CD14-positive monocyte (primary cell): Measurements from ENCODE around the gene PREP. TPM values are rescaled to one million over a fixed set of nuclear protein-coding genes. Genes with fewer than 3 reads are reported as not detected.

ENCODE experiments used
- DNase-seq, 3 donors: peaks; one replicate each; pipeline ENCODE4 v3.0.0-alpha.2; 2011 to 2022
- H2AFZ ChIP-seq: 2 replicates; pipeline ENCODE4 v1.6.0; 2012; ENCODE audit warnings: mild to moderate bottlenecking, low read depth, low read length, inconsistent platforms; ENCODE audit not compliant: insufficient read depth, poor library complexity, severe bottlenecking
- H3K27ac ChIP-seq, 2 donors: 1 replicate in 1 of 2; 2 replicates in 1 of 2; pipeline ENCODE4 v1.5.1; 2012 to 2013; ENCODE audit warnings: low read length in 2 of 2, control low read depth in 1 of 2, inconsistent platforms in 1 of 2, low read depth in 1 of 2, mild to moderate bottlenecking in 1 of 2
- H3K27me3 ChIP-seq, 2 donors: one replicate each; pipeline versions ENCODE4 v1.6.0 to v1.6.1; 2011 to 2013; ENCODE audit warnings: low read length in 2 of 2; ENCODE audit not compliant: control insufficient read depth in 2 of 2, insufficient read depth in 2 of 2
- H3K36me3 ChIP-seq, 2 donors: replicated peaks in 1 of 2; 1 replicate in 1 of 2; 2 replicates in 1 of 2; pipeline versions ENCODE4 v1.5.1 to v1.6.1; 2012 to 2013; ENCODE audit warnings: low read length in 2 of 2, control low read depth in 1 of 2, inconsistent platforms in 1 of 2, mild to moderate bottlenecking in 1 of 2; ENCODE audit not compliant: insufficient read depth in 2 of 2, control insufficient read depth in 1 of 2
- H3K4me1 ChIP-seq, 2 donors: 1 replicate in 1 of 2; 2 replicates in 1 of 2; pipeline versions ENCODE4 v1.5.1 to v1.6.1; 2012 to 2013; ENCODE audit warnings: low read length in 2 of 2, control low read depth in 1 of 2, inconsistent platforms in 1 of 2, mild to moderate bottlenecking in 1 of 2, moderate library complexity in 1 of 2; ENCODE audit not compliant: insufficient read depth in 2 of 2, control insufficient read depth in 1 of 2
- H3K4me2 ChIP-seq: replicated peaks from 2 replicates; pipeline ENCODE3; 2012; ENCODE audit warnings: low read length, moderate library complexity, mild to moderate bottlenecking; ENCODE audit not compliant: poor library complexity, severe bottlenecking; ENCODE audit errors: extremely low read depth
- H3K4me3 ChIP-seq, 3 experiments: fragments of 200-600 bp in 1 of 3; sonication (generic) in 1 of 3; replicated peaks in 1 of 3; 1 replicate in 2 of 3; 2 replicates in 1 of 3; pipeline ENCODE4 v1.5.1; 2011 to 2013; ENCODE audit warnings: low read length in 3 of 3, mild to moderate bottlenecking in 3 of 3, control low read depth in 2 of 3, low read depth in 2 of 3, inconsistent platforms in 1 of 3, moderate library complexity in 1 of 3
- H3K79me2 ChIP-seq: 2 replicates; pipeline ENCODE4 v1.6.0; 2012; ENCODE audit warnings: mild to moderate bottlenecking, control low read depth, inconsistent platforms, low read length, moderate library complexity; ENCODE audit not compliant: insufficient read depth
- H3K9ac ChIP-seq: 2 replicates; pipeline ENCODE4 v1.6.0; 2017; ENCODE audit warnings: low read length, mild to moderate bottlenecking; ENCODE audit not compliant: insufficient read depth, poor library complexity, severe bottlenecking
- H3K9me3 ChIP-seq, 2 donors: replicated peaks in 1 of 2; 1 replicate in 1 of 2; 2 replicates in 1 of 2; pipeline versions ENCODE4 v1.5.1 to v1.6.1; 2012 to 2013; ENCODE audit warnings: low read length in 2 of 2, control low read depth in 1 of 2; ENCODE audit not compliant: control insufficient read depth in 1 of 2, insufficient read depth in 1 of 2
- H4K20me1 ChIP-seq: 2 replicates; pipeline ENCODE4 v1.6.0; 2012; ENCODE audit warnings: mild to moderate bottlenecking, low read length, control low read depth, moderate library complexity; ENCODE audit not compliant: insufficient read depth
- H3K27ac Mint-ChIP-seq, 7 donors: one replicate each; pipeline ENCODE4 v1.8.0; 2020; ENCODE audit warnings: mild to moderate bottlenecking in 7 of 7, mixed read lengths in 7 of 7, moderate library complexity in 6 of 7, inconsistent platforms in 2 of 7
- H3K27me3 Mint-ChIP-seq, 3 donors: one replicate each; pipeline ENCODE4 v1.8.0; 2021 to 2022; ENCODE audit warnings: low read depth in 3 of 3, mild to moderate bottlenecking in 3 of 3, mixed read lengths in 3 of 3, moderate library complexity in 3 of 3, inconsistent platforms in 1 of 3
- H3K36me3 Mint-ChIP-seq, 2 donors: one replicate each; pipeline ENCODE4 v1.8.0; 2020; ENCODE audit warnings: mixed read lengths in 2 of 2, inconsistent platforms in 1 of 2, mild to moderate bottlenecking in 1 of 2
- H3K4me1 Mint-ChIP-seq: one replicate; pipeline ENCODE4 v1.8.0; 2020; ENCODE audit warnings: mild to moderate bottlenecking, mixed read lengths
- H3K4me3 Mint-ChIP-seq, 2 donors: one replicate each; pipeline ENCODE4 v1.8.0; 2020; ENCODE audit warnings: mild to moderate bottlenecking in 2 of 2, mixed read lengths in 2 of 2, moderate library complexity in 1 of 2
- H3K9me3 Mint-ChIP-seq, 7 donors: one replicate each; pipeline ENCODE4 v1.8.0; 2020 to 2022; ENCODE audit warnings: mixed read lengths in 7 of 7, mild to moderate bottlenecking in 6 of 7, moderate library complexity in 6 of 7, inconsistent platforms in 2 of 7
- CTCF ChIP-seq: fragments of 200-600 bp; IDR thresholded peaks from one replicate; pipeline ENCODE4 v1.8.0; 2022; ENCODE audit warnings: antibody characterized with exemption, mild to moderate bottlenecking
- whole genome bisulfite sequencing: methylation state at CpG from one replicate; pipeline ENCODE4 v1.1.5; 2013; ENCODE audit warnings: missing lambda C conversion rate; ENCODE audit not compliant: insufficient coverage; 5-methylcytosine and 5-hydroxymethylcytosine counted together
- intact Hi-C, 2 donors: fragments of 100-400 bp; cut with micrococcal nuclease; formaldehyde crosslinking; loops; one replicate each; pipeline versions ENCODE4 v1.15.0 to v1.15.1; 2023
- polyA plus RNA-seq, 3 donors: library from polyadenylated mRNA; depleted of rRNA in 1 of 3; unstranded in 2 of 3; stranded (reverse) in 1 of 3; fragments of 300-500 nt in 2 of 3; fragments of >200 nt in 1 of 3; fragmentation: Illumina TruSeq in 2 of 3; gene quantifications; 1 replicate in 2 of 3; 2 replicates in 1 of 3; pipeline ENCODE4 v1.2.3, GENCODE V29; 2012 to 2021

PREP gene
- polyA plus RNA-seq, 3 donors, result 21.4 to 40.8 (median 30.7) TPM

- TF ChIP-seq CTCF, result no peak
- H3K9me3 ChIP-seq, result no peaks in the 10 kb centered on the region
- no peaks in the 10 kb centered on the region for H3K4me1 ChIP-seq
- H3K36me3 Mint-ChIP-seq, result no peaks in the 10 kb centered on the region
- H3K36me3 ChIP-seq, result no peaks in the 10 kb centered on the region
- no peak overlapping the region for H3K27ac Mint-ChIP-seq
- H3K4me3 Mint-ChIP-seq, result no peak overlapping the region
- H2AFZ ChIP-seq, result no peak overlapping the region
- no peak overlapping the region for H3K27ac ChIP-seq
- H3K9ac ChIP-seq, result no peak overlapping the region
- DNase-seq, result no peak
- intact Hi-C loops, result no loop called here
- no peaks in the 10 kb centered on the region for H3K79me2 ChIP-seq
- no peaks in the 10 kb centered on the region for H4K20me1 ChIP-seq
- peaks cover 0 to 1% (median 0%) of the 10 kb centered on the region in 3 donors for H3K27me3 Mint-ChIP-seq
- H3K4me1 Mint-ChIP-seq, result no peaks in the 10 kb centered on the region
- H3K27me3 ChIP-seq, result no peaks in the 10 kb centered on the region
- no CpG with 5 or more reads among the region's 3 CpGs for WGBS
- H3K4me3 ChIP-seq, result no peak overlapping the region
- no peak overlapping the region for H3K4me2 ChIP-seq
- peaks cover 0 to 4% (median 0%) of the 10 kb centered on the region in 7 donors for H3K9me3 Mint-ChIP-seq
These were observed 27.8 kb upstream of the PREP start for GRCh38 chr6:105430685-105431084.

GRCh38 chr6:105429676-105430075 lies 26.8 kb upstream of the PREP start:
- Mint-ChIP-seq H3K9me3 (peaks cover 0 to 4% (median 0%) of the 10 kb centered on the region in 7 donors), H3K36me3 (no peaks in the 10 kb centered on the region), H3K4me3 (no peak overlapping the region), H3K27me3 (peaks cover 0 to 2% (median 1%) of the 10 kb centered on the region in 3 donors), H3K4me1 (no peaks in the 10 kb centered on the region), H3K27ac (no peak overlapping the region)
- H3K9ac ChIP-seq, result no peak overlapping the region
- no peak overlapping the region for H3K4me3 ChIP-seq
- no peaks in the 10 kb centered on the region for H3K79me2 ChIP-seq
- H3K9me3 ChIP-seq, result no peaks in the 10 kb centered on the region
- no peak overlapping the region for H2AFZ ChIP-seq
- no peak for DNase-seq
- no peaks in the 10 kb centered on the region for H4K20me1 ChIP-seq
- no peak overlapping the region for H3K27ac ChIP-seq
- no peaks in the 10 kb centered on the region for H3K36me3 ChIP-seq
- no peak for TF ChIP-seq CTCF
- WGBS, result 100% methylated on average over 1 of the region's 4 CpGs
- intact Hi-C loops, result no loop called here
- H3K4me2 ChIP-seq, result no peak overlapping the region
- no peaks in the 10 kb centered on the region for H3K4me1 ChIP-seq
- H3K27me3 ChIP-seq, result no peaks in the 10 kb centered on the region
